H9 (cell line): ENCODE data around the gene KRT1. TPM values are rescaled to one million over a fixed set of nuclear protein-coding genes. Genes with fewer than 3 reads are reported as not detected.

ENCODE experiments used
- DNase-seq: peaks from one replicate; pipeline ENCODE4 v3.0.0-alpha.2; 2017
- H2AFZ ChIP-seq: one replicate; pipeline ENCODE4 v1.6.1; 2013; ENCODE audit warnings: mild to moderate bottlenecking, low read length, control low read depth, moderate library complexity
- H2AK5ac ChIP-seq: 2 replicates; pipeline ENCODE4 v1.6.1; 2013; ENCODE audit warnings: low read length, control low read depth, mixed read lengths; ENCODE audit not compliant: insufficient read length
- H2BK120ac ChIP-seq: one replicate; pipeline ENCODE4 v1.6.1; 2013; ENCODE audit warnings: low read depth, mild to moderate bottlenecking, low read length, control low read depth, inconsistent platforms; ENCODE audit not compliant: poor library complexity, severe bottlenecking
- H2BK12ac ChIP-seq: 2 replicates; pipeline ENCODE4 v1.6.1; 2013; ENCODE audit warnings: low read length, control low read depth, mixed read lengths, low read depth; ENCODE audit not compliant: insufficient read length
- H2BK15ac ChIP-seq: 2 replicates; pipeline ENCODE4 v1.6.1; 2013; ENCODE audit warnings: low read depth, low read length, control low read depth
- H2BK20ac ChIP-seq: one replicate; pipeline ENCODE4 v1.6.1; 2013; ENCODE audit warnings: low read depth, mild to moderate bottlenecking, low read length, control low read depth, inconsistent platforms; ENCODE audit not compliant: poor library complexity, severe bottlenecking
- H2BK5ac ChIP-seq: 2 replicates; pipeline ENCODE4 v1.6.1; 2013; ENCODE audit warnings: low read length, control low read depth, mixed read lengths; ENCODE audit not compliant: insufficient read length
- H3K14ac ChIP-seq: 2 replicates; pipeline ENCODE4 v1.6.1; 2013; ENCODE audit warnings: low read length, control low read depth; ENCODE audit not compliant: insufficient read depth
- H3K18ac ChIP-seq: 2 replicates; pipeline ENCODE4 v1.6.1; 2013; ENCODE audit warnings: low read depth, mild to moderate bottlenecking, mixed read lengths, low read length, control low read depth; ENCODE audit not compliant: insufficient read length
- H3K23ac ChIP-seq: 2 replicates; pipeline ENCODE4 v1.6.1; 2013; ENCODE audit warnings: low read length, control low read depth, mixed read lengths, low read depth; ENCODE audit not compliant: insufficient read length
- H3K23me2 ChIP-seq: 2 replicates; pipeline ENCODE4 v1.6.1; 2013; ENCODE audit warnings: low read depth, mild to moderate bottlenecking, mixed read lengths, low read length, control low read depth; ENCODE audit not compliant: insufficient read length, poor library complexity, severe bottlenecking
- H3K27ac ChIP-seq: 2 replicates; pipeline ENCODE4 v1.5.1; 2013; ENCODE audit warnings: low read length, control low read depth, mixed read lengths, low read depth; ENCODE audit not compliant: insufficient read length
- H3K27me3 ChIP-seq: 2 replicates; pipeline ENCODE4 v1.6.1; 2013; ENCODE audit warnings: low read length, control low read depth, inconsistent platforms; ENCODE audit not compliant: insufficient read depth
- H3K4ac ChIP-seq: 2 replicates; pipeline ENCODE4 v1.6.1; 2013; ENCODE audit warnings: low read depth, mild to moderate bottlenecking, control low read depth, inconsistent platforms, low read length, moderate library complexity
- H3K4me1 ChIP-seq: 2 replicates; pipeline ENCODE4 v1.6.1; 2013; ENCODE audit warnings: low read length, control low read depth, inconsistent platforms; ENCODE audit not compliant: insufficient read depth
- H3K4me2 ChIP-seq: 2 replicates; pipeline ENCODE4 v1.6.1; 2013; ENCODE audit warnings: low read length, control low read depth, mixed read lengths; ENCODE audit not compliant: insufficient read length, insufficient read depth
- H3K56ac ChIP-seq: 2 replicates; pipeline ENCODE4 v1.6.1; 2013; ENCODE audit warnings: low read depth, mild to moderate bottlenecking, mixed read lengths, low read length, control low read depth; ENCODE audit not compliant: insufficient read length
- H3K79me1 ChIP-seq: 2 replicates; pipeline ENCODE4 v1.6.1; 2013; ENCODE audit warnings: low read depth, mild to moderate bottlenecking, moderate library complexity, low read length, control low read depth, inconsistent platforms; ENCODE audit not compliant: insufficient read depth, poor library complexity, severe bottlenecking
- H3K79me2 ChIP-seq: 2 replicates; pipeline ENCODE4 v1.6.1; 2013; ENCODE audit warnings: low read length, control low read depth, inconsistent platforms; ENCODE audit not compliant: insufficient read depth
- H3K9ac ChIP-seq: 2 replicates; pipeline ENCODE4 v1.6.1; 2013; ENCODE audit warnings: low read length, control low read depth, mixed read lengths; ENCODE audit not compliant: insufficient read length; ENCODE audit errors: extremely low read depth
- H3K9me3 ChIP-seq: one replicate; pipeline ENCODE4 v1.6.1; 2013; ENCODE audit warnings: low read depth, low read length, inconsistent platforms; ENCODE audit not compliant: control insufficient read depth
- H3T11ph ChIP-seq: one replicate; pipeline ENCODE4 v1.6.1; 2013; ENCODE audit warnings: mild to moderate bottlenecking, low read length, control low read depth, inconsistent platforms
- H4K20me1 ChIP-seq: one replicate; pipeline ENCODE4 v1.6.1; 2013; ENCODE audit not compliant: control insufficient read depth, insufficient read length, insufficient read depth
- H4K5ac ChIP-seq: 2 replicates; pipeline ENCODE4 v1.6.1; 2013; ENCODE audit warnings: low read depth, mild to moderate bottlenecking, mixed read lengths, low read length, control low read depth; ENCODE audit not compliant: insufficient read length
- H4K8ac ChIP-seq: replicated peaks from 2 replicates; pipeline ENCODE4 v1.6.1; 2013; ENCODE audit warnings: low read length, control low read depth, mixed read lengths, low read depth; ENCODE audit not compliant: insufficient read length
- H4K91ac ChIP-seq: 2 replicates; pipeline ENCODE4 v1.6.1; 2013; ENCODE audit warnings: low read depth, mild to moderate bottlenecking, moderate library complexity, mixed read lengths, low read length, control low read depth; ENCODE audit not compliant: insufficient read length
- H3K27ac Mint-ChIP-seq, 3 experiments: 2 replicates in 2 of 3; 3 replicates in 1 of 3; pipeline ENCODE4 v1.8.0; 2020 to 2021; ENCODE audit warnings: mixed read lengths in 3 of 3, mild to moderate bottlenecking in 1 of 3, moderate library complexity in 1 of 3
- H3K27me3 Mint-ChIP-seq: 2 replicates; pipeline ENCODE4 v1.8.0; 2021; ENCODE audit warnings: low read depth, mild to moderate bottlenecking, moderate library complexity, mixed read lengths
- H3K36me3 Mint-ChIP-seq, 3 experiments: 2 replicates in 2 of 3; 3 replicates in 1 of 3; pipeline ENCODE4 v1.8.0; 2020 to 2021; ENCODE audit warnings: low read depth in 3 of 3, mixed read lengths in 3 of 3; ENCODE audit not compliant: insufficient read depth in 1 of 3
- H3K4me1 Mint-ChIP-seq, 2 experiments: 2 replicates each; pipeline ENCODE4 v1.8.0; 2020; ENCODE audit warnings: mixed read lengths in 2 of 2
- H3K4me3 Mint-ChIP-seq, 2 experiments: 2 replicates in 1 of 2; 3 replicates in 1 of 2; pipeline ENCODE4 v1.8.0; 2020 to 2021; ENCODE audit warnings: mild to moderate bottlenecking in 2 of 2, mixed read lengths in 2 of 2, moderate library complexity in 1 of 2
- H3K9me3 Mint-ChIP-seq, 2 experiments: 2 replicates in 1 of 2; 3 replicates in 1 of 2; pipeline ENCODE4 v1.8.0; 2020; ENCODE audit warnings: mild to moderate bottlenecking in 2 of 2, mixed read lengths in 2 of 2, moderate library complexity in 1 of 2
- CTCF ChIP-seq: fragments of 200-600 bp; sonication (generic); conservative IDR thresholded peaks from 3 replicates; pipeline ENCODE4 v1.8.0; 2021; ENCODE audit warnings: antibody characterized with exemption, mild to moderate bottlenecking
- WGBS: extraction: QIAGEN DNeasy Blood & Tissue Kit; methylation state at CpG from one replicate; pipeline ENCODE4 v1.1.7; 2013; ENCODE audit warnings: missing lambda C conversion rate, low lambda C conversion rate, mixed read lengths; ENCODE audit not compliant: insufficient read length; ENCODE audit errors: extremely low coverage; 5-methylcytosine and 5-hydroxymethylcytosine counted together
- total RNA-seq: library from RNA; stranded (reverse); gene quantifications from 2 replicates; pipeline ENCODE4 v1.2.1, GENCODE V29; 2021

The KRT1 gene
- total RNA-seq, 1 experiment from 2014 or later: not detected

GRCh38 chr12:52686756-52687487 is 6.7 kb upstream of the KRT1 start:
- no peaks in the 10 kb centered on the region for H3K79me2 ChIP-seq
- H3K18ac ChIP-seq: no peak overlapping the region
- H3K79me1 ChIP-seq: no peaks in the 10 kb centered on the region
- no CpG with 5 or more reads among the region's 9 CpGs for WGBS
- H2AK5ac ChIP-seq: no peak overlapping the region
- H4K20me1 ChIP-seq: peaks cover 2% of the 10 kb centered on the region
- Mint-ChIP-seq H3K27me3 (peaks cover 73% of the 10 kb centered on the region), H3K36me3 (no peaks in the 10 kb centered on the region), H3K4me3 (no peak overlapping the region), H3K9me3 (no peaks in the 10 kb centered on the region), H3K4me1 (peaks cover 8 to 17% of the 10 kb centered on the region in 2 experiments), H3K27ac (no peak overlapping the region)
- no peak overlapping the region for H3T11ph ChIP-seq
- no peak overlapping the region for H3K4me2 ChIP-seq
- no peak overlapping the region for H2BK15ac ChIP-seq
- H3K27me3 ChIP-seq: no peaks in the 10 kb centered on the region; the same call in 1 of the 2 replicates
- H2BK120ac ChIP-seq: no peak overlapping the region
- no peak overlapping the region for H2BK20ac ChIP-seq
- no peak overlapping the region for H3K14ac ChIP-seq
- no peak overlapping the region for H3K23ac ChIP-seq
- no peak overlapping the region for H2AFZ ChIP-seq
- H3K4me1 ChIP-seq: peaks cover 3% of the 10 kb centered on the region; the same call in 1 of the 2 replicates
- H3K9me3 ChIP-seq: no peaks in the 10 kb centered on the region
- DNase-seq: no peak
- no peak overlapping the region for H4K8ac ChIP-seq
- TF ChIP-seq CTCF: no peak
- H3K27ac ChIP-seq: no peak overlapping the region
- H2BK5ac ChIP-seq: no peak overlapping the region
- peaks cover 9% of the 10 kb centered on the region for H3K23me2 ChIP-seq
- H3K9ac ChIP-seq: no peak overlapping the region
- H2BK12ac ChIP-seq: no peak overlapping the region
- H4K91ac ChIP-seq: no peak overlapping the region
- H3K56ac ChIP-seq: no peak overlapping the region
- H4K5ac ChIP-seq: no peak overlapping the region
- no peak overlapping the region for H3K4ac ChIP-seq
